GM19467 (cell line): ENCODE measurements around the gene ARHGEF16.

Source experiments
- ATAC-seq: cut with Tn5 transposase; IDR thresholded peaks from one replicate; pipeline ENCODE4 v1.9.1; 2021; ENCODE audit warnings: mild to moderate bottlenecking, moderate library complexity; ENCODE audit not compliant: unreplicated experiment

ARHGEF16 gene

DNA sequence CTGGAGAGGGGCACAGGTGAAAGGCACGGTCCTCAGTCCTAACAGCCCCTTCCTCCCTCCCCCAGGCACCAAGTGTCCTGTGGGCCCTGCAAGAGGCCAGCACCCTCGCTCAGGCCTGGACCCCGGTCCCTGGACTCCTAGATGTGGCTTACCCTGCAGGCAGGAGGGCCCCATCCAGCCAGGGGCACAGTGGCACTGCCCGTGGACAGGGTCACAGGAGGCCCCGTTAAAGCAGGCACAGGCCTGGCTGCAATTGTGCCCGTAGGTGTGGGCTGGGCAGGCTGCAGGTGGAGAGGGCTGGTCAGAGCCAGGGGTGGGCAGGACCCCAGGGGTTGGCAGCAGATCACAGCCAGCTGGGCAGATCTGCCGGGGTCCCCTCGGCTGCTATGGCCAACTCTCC is 44.5 kb downstream of the ARHGEF16 start:
- no peak for ATAC-seq

DNA sequence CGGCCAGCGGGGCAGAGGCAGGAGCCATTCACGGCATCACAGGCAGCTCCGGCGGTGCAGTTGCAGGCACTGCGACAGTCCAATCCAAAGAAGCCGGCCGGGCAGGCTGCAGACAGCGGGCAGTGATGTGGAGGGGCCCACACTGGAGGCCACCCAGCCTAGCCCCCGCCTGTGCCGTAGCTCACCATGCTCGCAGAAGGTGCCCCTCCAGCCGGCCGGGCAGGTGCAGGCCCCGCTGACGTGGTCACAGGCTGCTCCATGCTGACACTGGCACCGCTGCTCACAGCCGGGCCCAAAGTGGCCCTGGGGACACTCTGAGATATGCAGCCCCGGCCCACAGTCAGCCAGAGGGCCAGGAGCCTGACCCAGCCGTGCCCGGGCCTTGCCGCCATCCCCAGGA is 45.1 kb downstream of the ARHGEF16 start:
- ATAC-seq, result no peak

DNA sequence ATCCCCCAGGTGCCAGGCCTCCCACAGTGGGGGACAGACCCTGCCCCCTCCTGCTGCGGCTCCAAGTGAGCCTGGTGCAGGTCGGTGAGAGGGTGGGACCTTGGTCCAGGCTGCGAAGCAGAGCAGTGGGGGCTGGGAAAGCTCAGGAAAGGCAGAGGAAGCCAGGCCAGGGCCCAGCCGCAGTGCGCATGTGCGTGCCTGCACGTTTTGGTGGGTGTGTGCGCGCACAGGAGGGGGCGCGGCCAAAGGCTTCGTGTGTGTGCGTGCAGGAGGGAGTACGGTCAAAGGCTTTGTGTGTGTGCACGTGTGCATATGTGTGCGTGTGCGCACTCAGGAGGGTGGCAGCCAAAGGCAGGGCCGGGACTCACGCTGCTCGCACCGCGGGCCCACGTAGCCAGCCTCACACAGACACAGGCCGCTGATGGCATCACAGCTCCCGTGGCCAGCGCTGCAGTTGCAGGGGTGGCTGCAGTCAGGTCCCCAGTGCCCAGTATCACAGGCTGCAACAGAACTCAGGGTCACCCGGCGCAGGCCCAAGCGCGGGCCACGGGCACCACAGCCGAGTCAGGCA is 45.9 kb downstream of the ARHGEF16 start:
- no peak for ATAC-seq

DNA sequence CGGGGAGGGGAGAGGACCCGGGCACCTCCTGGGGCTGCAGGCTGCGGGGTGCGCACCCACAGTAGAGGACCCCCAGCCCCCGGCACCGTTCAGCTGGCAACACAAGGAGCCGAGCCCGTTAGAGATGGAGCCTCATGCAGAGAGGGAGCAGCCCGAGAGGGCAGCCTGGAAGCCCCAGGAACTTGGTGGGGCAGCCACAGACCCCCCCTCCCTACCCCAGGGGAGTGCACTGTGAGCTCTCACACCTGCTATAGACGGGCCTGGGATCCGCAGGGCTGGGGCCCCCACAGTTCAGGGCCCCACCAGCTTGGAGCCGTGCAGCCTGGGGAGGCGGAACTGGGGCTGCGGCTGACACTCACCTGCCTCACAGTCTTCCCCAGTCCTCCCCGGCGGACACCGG is 47.0 kb downstream of the ARHGEF16 start:
- no peak for ATAC-seq

DNA sequence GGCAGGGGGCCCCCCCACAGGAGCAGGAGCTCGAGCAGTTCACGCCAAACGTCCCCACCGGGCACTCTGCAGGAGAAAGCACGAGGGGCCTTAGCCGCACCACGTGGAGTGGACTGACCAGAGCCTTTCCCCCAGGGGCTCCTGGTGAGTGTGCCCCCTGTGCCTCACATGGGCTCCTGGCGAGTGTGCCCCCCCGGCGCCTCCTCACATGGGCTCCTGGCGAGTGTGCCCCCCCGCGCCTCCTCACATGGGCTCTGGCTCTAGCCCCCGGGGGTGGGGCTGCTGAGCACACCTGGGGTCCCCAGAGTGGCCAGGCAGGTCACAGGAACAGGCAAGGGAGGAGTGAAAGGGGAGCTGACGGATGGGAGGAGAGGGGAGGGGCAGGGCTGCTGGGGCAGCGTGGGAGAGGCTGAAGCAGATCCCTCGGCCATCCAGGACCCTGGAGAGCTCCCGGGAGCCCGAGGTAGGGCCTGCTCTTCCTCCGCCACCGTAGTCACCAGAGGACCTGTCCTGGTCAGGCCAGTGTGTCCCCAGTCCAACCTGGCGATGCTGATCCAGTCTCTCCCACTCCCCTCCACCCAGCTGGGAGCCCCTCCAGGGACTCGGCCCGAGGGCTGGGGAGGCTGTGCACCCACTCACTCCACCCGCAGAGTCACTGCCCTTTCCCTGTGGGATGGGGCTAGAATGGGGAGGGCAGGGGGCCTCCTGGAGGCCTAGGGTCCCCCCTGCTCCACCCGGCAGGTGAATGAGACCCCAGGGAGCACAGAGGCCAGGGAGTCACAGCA is 47.6 kb downstream of the ARHGEF16 start:
- ATAC-seq, result no peak

DNA sequence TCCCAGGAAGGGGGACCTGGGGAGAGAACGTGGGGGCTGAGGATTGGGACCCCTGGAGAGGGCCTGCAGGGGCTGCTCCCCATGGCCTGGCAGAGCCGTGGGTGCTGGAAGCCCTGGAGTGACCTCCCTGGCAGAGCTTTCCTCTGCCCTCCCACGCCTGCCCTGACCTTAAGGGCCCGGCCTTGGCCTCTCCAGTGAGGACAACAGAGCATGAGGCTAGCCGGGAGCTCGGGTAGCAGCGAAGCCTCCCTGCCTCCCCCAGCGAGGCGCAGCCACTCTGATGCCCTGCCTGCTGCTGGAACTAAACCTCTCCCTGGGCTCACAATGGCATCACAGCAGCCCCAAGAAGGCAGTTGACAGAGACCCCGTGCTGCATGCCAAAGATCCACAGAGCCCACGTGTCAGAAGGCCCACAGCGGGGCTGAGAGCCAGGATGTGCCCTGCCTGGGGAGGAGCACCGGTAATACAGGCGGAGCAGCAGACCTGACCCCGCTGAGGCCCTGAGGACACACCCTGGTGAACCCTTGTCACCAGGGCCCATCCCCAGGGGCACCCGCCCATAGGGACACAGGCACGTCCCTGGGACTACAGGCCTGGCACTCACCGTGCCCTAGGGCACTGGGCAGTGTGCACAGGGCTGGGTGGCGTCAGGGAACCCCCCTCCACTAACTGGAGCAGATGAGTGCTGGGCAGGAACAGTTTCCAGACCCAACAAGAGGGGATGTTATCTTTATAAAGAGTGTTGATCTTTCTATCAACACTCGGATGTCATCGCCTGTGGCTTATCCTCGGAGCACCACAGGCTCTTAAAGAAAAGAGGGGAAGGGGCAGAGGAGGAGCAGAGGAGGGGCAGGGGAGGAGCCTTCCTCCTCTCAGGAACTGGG is 48.4 kb downstream of the ARHGEF16 start:
- no peak for ATAC-seq

DNA sequence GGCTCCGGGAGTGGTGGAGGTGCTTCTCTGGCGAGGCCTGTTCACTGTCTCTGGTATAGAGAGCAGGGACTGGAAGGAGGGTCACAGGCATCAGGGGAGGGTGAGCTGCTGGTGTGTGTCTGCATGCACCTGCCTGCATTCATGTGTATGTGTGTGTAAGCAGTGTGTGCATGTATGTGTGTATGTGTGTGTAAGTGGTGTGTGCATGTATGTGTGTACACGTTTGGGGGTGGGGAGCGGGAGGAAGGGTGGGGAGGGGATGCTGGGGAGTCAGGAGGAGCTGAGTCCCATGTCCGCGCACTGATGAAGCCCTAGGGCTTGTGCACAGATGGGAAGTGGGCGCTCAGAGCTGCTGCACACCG is 49.0 kb downstream of the ARHGEF16 start:
- no peak for ATAC-seq

DNA sequence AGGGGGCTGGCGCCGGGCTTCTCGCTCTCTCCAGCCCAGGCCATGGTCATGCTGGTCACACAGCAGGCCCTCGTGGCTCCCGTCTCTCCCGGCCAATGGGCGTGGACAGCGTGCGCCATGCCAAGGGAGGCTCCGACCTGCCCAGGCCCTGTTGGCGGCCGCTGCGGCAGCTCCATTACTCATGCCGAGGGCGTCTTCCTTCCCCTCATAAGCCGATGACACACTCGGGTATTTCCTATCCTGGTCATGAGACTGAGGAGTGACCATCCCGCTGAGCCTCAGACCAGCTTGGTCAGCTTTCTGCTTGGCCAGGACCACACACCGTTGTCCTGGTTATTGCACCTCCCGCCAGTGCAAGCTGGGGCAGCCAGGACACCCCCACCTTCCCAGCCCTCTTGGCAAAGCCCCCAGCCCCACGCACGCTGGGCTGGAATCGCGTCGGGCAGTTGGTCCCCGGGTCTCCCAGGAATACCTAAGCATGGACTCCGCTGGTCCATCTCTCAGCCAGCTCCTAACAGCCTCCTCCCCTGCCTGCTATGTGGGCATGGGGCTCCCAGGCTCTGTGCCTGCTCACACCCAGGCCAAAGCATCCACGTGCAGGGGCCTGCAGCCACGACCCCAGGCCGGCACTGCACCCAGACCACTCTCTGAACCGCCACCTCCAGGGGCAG is 49.8 kb downstream of the ARHGEF16 start:
- ATAC-seq, result no peak

DNA sequence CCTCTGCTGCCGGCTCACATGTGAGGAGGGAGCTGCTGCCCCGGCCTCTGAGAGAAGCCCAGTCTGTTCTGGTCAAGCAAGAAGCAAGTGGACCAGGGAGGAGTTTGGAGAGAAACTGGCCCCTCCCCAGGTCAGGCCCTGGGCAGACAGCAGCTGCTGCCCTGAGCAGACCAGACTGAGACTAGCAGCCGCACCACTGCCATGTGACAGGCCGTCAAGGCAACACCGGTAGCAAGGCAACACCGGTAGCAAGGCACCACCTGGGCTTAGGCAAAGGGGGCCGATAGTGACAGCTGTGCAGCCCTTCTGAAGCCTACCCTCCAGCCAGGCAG is 50.3 kb downstream of the ARHGEF16 start:
- no peak for ATAC-seq

DNA sequence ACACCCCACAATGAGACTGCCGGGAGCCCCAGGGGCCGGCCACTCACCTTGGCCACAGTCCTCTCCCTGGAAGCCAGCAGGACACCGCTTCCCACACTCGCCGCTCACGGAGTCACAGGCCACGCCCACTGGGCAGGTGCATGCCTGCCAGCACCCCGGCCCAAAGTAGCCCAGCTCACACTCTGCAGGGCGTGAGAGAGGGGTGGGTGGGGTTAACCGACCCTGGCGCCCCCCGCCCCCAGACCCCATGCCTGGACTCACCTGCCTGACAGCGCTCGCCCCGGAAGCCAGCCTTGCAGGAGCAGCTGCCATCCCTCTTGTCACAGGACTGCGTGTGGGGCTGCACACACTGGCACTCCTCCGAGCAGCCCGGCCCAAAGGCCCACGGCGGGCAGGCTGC is 50.7 kb downstream of the ARHGEF16 start:
- ATAC-seq, result no peak

DNA sequence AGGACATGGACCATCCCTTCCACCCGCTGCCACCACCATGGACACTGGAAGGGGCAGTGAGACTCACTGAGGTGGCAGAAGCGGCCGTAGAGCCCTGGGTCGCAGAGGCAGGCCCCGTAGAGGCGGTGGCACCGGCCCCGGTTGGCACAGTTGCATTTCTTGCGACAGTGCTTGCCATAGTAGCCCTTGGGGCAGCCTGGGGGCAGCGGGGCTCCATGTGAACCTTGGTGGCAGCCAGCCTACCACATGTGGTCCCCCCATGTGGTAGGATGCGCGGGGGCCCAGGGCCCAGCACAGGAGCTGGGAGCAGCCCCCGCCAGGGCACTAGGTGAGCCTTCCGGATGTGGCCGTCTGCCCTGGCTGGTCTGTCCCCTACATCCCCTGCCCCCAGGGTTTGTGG is 51.6 kb downstream of the ARHGEF16 start:
- ATAC-seq, result no peak

DNA sequence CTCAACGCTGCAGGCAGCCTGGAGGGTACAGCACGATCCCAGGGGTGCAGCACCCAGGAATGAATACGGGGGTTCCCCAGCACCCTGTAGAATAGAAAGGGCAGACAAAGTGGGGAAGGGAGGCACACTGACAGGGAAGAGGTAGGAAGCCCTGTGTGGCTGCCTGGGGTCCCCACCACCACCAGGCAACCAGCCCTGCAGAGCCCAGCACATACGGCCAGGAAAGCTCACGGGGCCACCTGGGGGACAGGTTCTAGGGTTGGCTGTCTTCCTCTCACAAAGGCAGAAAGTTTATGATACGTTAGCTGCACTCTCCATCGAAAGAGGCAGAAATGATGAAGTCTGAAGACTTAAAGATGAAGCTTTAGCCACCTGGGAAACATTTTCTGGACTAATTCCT is 52.5 kb downstream of the ARHGEF16 start:
- no peak for ATAC-seq

DNA sequence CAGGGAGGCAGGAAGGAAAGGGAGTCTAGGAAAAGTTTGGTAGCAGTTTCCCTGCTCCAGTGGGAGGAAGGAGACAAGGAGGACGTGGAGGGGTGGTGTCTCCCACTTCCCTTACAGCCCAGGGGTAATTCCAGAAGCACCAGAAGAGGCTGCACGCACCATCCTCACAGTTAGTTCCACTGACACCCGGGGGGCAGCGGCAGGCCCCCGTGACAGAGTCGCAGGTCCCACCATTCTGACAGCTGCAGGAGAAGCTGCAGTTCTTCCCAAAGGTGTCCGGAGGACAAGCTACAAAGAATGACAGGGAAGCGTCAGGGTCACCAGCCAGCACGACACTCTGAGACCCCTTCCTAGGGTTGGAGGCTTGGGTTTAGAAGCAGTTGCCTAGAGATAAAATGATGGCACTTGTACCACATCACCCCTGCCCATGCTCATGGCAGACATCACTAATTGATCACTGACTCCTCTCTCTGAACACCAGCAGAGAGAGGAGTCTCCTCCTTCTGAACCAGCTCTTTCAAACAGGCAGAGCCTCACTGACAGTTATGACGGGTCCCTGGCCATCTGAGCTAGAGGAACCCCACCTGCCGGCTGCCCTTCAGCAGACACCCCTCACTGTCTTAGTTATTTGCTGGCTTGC is 53.3 kb downstream of the ARHGEF16 start:
- no peak for ATAC-seq

DNA sequence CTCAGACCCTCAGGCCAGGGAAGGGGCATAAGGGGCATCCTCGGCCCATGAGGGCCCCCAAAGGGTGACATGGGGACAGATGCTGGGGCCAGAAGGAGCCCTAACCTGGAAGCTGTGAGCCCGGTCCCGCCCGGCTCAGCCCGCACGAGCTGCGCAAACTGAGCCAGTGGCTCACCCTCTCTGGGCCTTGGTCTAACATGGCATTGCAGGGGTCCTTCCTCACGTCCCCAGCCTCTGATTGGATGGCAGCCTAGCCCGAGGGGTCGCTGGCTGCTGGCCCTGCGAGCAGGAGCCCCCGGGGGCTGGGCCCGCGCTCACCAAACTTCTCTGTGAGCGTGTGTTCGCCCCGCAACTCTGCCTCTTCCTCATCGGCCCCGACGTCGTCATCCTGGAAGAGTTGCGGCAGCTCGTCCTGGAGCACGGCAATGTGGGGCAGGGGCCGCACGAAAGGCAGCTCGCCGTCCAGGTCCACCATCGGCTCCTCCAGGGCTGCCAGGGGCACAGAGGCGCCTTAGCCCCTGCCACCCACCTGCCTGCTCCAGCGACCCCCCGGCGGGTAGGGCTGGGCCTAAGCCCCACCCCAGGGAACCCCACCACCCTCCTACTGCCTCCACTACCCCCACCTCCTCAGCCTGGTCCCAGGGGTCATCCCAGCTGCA is 54.4 kb downstream of the ARHGEF16 start:
- no peak for ATAC-seq

DNA sequence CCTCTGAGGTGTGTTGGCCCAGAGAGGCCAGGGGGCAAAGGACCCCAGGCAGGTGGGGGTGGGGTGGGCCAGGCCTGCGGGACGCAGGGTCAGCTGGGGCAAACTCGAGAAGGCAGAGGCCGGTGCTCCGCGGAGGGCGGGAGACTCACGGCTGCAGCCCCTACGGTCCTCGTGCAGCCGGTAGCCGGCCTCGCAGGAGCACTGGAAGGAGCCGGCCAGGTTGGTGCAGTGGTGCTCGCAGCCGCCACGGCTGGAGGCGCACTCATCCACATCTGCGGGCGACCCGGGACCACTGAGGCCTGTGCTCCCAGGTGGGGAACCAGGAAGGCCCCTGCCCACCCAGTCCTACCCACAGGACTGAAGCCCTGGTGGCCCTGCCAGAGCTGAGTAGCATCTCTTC is 55.3 kb downstream of the ARHGEF16 start:
- ATAC-seq, result no peak

DNA sequence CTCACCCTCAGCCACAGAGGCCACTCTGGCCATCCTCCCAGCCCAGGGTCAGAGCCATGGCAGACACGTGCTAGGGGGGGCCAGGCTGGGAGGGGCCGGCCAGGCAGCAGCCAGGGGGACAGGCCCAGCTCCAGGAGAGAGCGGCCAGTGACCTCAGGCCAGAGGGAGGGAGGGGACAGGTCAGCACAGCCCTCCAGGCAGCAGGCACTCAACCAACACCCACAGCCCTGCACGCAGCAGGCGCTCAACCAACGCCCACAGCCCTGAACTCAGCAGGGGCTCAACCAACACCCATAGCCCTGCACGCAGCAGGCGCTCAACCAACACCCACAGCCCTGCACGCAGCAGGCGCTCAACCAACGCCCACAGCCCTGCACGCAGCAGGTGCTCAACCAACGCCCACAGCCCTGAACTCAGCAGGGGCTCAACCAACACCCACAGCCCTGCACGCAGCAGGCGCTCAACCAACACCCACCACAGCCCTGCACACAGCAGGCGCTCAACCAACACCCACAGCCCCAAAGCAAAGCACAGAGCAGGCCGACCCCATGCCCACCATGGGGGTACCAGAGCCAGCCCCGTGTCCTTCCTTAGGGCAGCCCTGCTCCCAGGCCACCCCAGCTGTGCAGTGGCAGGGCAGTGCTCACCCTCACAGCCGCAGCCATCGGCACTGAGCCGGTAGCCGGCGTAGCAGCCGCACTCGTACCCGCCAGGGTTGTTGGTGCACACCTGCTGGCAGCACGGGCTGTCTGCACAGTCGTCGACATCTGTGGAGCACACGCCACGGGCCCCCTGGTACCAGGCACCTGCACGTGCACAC is 55.9 kb downstream of the ARHGEF16 start:
- no peak for ATAC-seq

DNA sequence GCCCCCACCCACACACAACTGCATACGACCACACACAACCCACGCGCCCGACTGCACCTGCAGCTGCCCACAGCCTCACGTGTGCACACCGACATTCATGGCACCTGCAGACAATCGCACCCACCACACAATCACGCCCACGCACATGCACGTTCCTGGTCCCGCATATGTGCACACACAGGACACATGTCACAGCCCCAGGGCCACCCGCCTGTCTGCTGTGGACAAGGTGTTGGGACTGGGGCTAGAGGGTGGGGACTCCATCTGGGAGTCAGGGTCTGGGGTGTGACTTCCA is 56.4 kb downstream of the ARHGEF16 start:
- ATAC-seq, result no peak

DNA sequence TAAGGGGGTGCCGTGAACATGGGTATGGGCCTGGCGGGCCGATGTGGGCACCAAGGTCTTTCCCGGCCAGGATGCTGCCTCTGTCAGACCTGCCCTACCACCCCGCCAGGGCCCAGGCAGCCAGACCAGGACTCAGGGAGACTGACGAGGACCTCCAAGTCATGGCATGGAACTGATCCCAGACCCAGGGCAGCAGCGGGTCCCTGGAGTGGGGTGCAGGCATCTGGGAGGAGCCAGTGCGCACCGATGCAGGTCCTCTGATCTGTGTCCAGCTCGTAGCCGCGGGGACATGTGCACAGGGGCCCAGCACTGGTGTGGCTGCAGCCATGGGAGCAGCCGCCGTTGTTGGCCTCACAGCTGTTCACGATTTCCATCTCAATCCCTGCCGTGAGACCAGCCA is 56.8 kb downstream of the ARHGEF16 start:
- no peak for ATAC-seq

DNA sequence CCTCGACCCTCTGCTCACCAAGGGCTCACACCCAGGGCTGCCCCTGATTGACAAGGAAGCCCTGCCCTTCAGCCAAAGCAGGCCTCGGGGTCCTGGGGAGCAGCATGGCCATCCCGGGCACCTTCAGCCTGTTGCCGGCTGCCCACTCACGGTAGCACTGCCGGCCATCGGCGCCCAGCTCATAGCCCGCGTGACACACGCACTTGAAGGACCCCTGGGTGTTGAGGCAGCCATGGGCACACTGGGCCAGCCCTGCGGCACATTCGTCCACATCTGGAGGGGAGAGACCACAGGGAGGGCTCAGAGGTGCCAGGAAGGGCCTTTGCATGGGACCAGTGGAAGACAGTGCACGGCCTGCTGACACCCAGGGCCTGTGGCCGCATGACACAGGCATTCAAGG is 57.4 kb downstream of the ARHGEF16 start:
- ATAC-seq, result no peak

DNA sequence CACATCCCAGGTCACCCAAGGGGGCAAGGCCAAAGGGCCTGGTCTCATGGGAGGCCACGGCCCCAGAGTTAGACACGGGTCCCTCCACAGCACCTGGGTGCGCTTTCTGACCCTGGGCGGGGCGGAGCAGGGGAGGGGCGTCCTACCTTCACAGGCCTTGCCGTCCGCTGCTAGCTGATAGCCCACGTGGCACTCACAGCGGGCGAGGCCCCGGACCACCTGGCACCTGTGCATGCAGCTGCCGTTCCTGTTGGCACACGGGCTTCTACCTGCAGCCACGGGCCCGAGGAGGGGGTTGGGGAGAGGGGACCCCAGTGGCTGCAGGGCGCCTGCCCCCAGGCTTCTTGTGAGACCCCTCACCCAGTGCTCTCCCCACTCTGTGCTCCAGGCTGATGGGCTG is 59.9 kb downstream of the ARHGEF16 start:
- no peak for ATAC-seq
